PC-9 (cell line): Measurements from ENCODE around the gene EXD3. TPM values are rescaled to one million over a fixed set of nuclear protein-coding genes. Genes with fewer than 3 reads are reported as not detected.

Experiments
- BruUV-seq: library from RNA; stranded (reverse); fragments of 400-500 nt; replicated peaks from 2 replicates; lab custom pipeline; 2021; lab: Mats Ljungman, UMichigan
- CTCF ChIA-PET: fragments of 300-600 bp; sonication (Branson Sonifier 250); formaldehyde crosslinking; loops from one replicate; lab custom pipeline; 2022; ENCODE audit warnings: antibody characterized with exemption; lab: Charles Lee
- POLR2A ChIA-PET: fragments of 300-600 bp; sonication (Branson Sonifier 250); formaldehyde crosslinking; loops from one replicate; lab custom pipeline; 2022; ENCODE audit warnings: antibody characterized with exemption; ENCODE audit not compliant: unreplicated experiment; lab: Charles Lee
- DNase-seq, 2 experiments: peaks; one replicate each; pipeline versions ENCODE4 v3.0.0 to v3.0.0-alpha.2; 2015 to 2022; ENCODE audit warnings: mixed read lengths in 1 of 2
- H2AFZ ChIP-seq: fragments of 200-600 bp; sonication (generic); 2 replicates; pipeline ENCODE4 v1.8.1; 2017; ENCODE audit warnings: antibody characterized with exemption
- H3F3A ChIP-seq: fragments of 200-600 bp; sonication (generic); 2 replicates; pipeline ENCODE4 v1.8.1; 2017; ENCODE audit warnings: antibody characterized with exemption, mild to moderate bottlenecking, low read depth; ENCODE audit not compliant: insufficient read depth
- H3K27ac ChIP-seq: fragments of 200-600 bp; sonication (generic); 2 replicates; pipeline ENCODE4 v1.6.1; 2016; ENCODE audit warnings: mixed run types
- H3K27me3 ChIP-seq: fragments of 200-600 bp; sonication (generic); 2 replicates; pipeline ENCODE4 v1.6.1; 2016; ENCODE audit warnings: low read depth, mixed run types; ENCODE audit not compliant: insufficient read depth
- H3K36me3 ChIP-seq: fragments of 200-600 bp; sonication (generic); 2 replicates; pipeline ENCODE4 v1.6.1; 2016; ENCODE audit warnings: low read depth, mixed run types
- H3K4me1 ChIP-seq: fragments of 200-600 bp; sonication (generic); replicated peaks from 2 replicates; pipeline ENCODE4 v1.6.1; 2016; ENCODE audit warnings: mixed run types; ENCODE audit not compliant: insufficient read depth
- H3K4me2 ChIP-seq: fragments of 200-600 bp; sonication (generic); 2 replicates; pipeline ENCODE4 v1.6.1; 2017; ENCODE audit warnings: mixed run types
- H3K4me3 ChIP-seq: fragments of 200-600 bp; sonication (generic); 2 replicates; pipeline ENCODE4 v1.6.1; 2016; ENCODE audit warnings: mixed run types
- H3K79me2 ChIP-seq: fragments of 200-600 bp; sonication (generic); 2 replicates; pipeline ENCODE4 v1.6.1; 2017; ENCODE audit warnings: low read depth, mixed run types
- H3K9me2 ChIP-seq: fragments of 200-600 bp; sonication (generic); 2 replicates; pipeline ENCODE4 v1.8.1; 2017; ENCODE audit warnings: mild to moderate bottlenecking; ENCODE audit not compliant: insufficient read depth
- H3K9me3 ChIP-seq: fragments of 200-600 bp; sonication (generic); 2 replicates; pipeline ENCODE4 v1.8.1; 2016; ENCODE audit warnings: low read depth; ENCODE audit not compliant: insufficient read depth
- H4K20me1 ChIP-seq: fragments of 200-600 bp; sonication (generic); 2 replicates; pipeline ENCODE4 v1.8.1; 2017; ENCODE audit not compliant: insufficient read depth
- EZH2 ChIP-seq: fragments of 200-600 bp; sonication (generic); IDR thresholded peaks from 2 replicates; pipeline ENCODE4 v1.8.0; 2017; ENCODE audit warnings: antibody characterized with exemption, low read depth
- intact Hi-C: fragments of 100-400 bp; cut with micrococcal nuclease; formaldehyde crosslinking; loops from one replicate; pipeline ENCODE4 v1.10.0; 2022; ENCODE audit not compliant: unreplicated experiment
- total RNA-seq: library from RNA; stranded (reverse); gene quantifications from 2 replicates; pipeline ENCODE4 v1.2.3, GENCODE V29; 2021
- TF ChIP-seq, protein P1 (sequence below): fragments of 200-600 bp; sonication (generic); conservative IDR thresholded peaks from 2 replicates; pipeline ENCODE4 v1.6.1; 2017; ENCODE audit warnings: mixed run types, antibody characterized with exemption, mild to moderate bottlenecking, moderate library complexity

EXD3 gene
- total RNA-seq, 1 experiment from 2014 or later = 23.7 TPM

DNA sequence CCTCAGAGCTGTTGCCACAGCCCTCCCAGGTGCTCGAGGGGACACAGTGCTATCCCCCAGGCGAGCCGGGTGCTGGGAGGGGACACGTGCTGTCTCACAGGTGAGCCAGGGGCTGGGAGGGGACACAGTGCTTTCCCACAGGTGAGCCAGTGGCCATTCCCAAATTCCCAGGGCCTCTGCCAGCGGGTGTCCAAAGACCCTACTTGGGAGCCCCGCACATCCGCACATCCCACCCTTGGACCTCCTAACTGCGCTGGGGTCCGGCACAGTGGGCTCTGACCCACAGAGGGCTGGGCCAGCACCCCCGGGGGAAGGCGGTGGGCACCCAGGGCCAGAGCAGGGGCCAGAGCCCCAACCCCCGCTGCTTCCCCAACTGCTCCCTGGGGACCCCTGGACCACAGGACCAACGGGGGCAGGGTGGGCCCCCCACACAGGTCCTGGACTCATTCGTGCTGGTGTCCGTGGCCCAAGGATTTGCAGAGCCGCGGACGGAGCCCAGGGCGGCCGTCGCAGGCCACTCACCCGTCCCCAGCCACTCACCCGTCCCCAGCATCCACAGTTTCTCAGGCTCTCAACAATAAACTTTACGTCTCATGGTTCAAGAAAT, 17.9 kb downstream of the EXD3 start:
- Histone ChIP-seq H3K9me2 (no peaks in the 10 kb centered on the region), H3K36me3 (no peaks in the 10 kb centered on the region), H3F3A (peaks cover 4% of the 10 kb centered on the region; the same call in 1 of the 2 replicates), H3K9me3 (no peaks in the 10 kb centered on the region), H2AFZ (no peak overlapping the region), H3K79me2 (no peaks in the 10 kb centered on the region), H4K20me1 (no peaks in the 10 kb centered on the region), H3K27me3 (no peaks in the 10 kb centered on the region), H3K27ac (no peak overlapping the region), H3K4me1 (peaks cover 7% of the 10 kb centered on the region), H3K4me2 (0 out of 2 replicates have a peak overlapping the region, but pooled peaks have one; percentile 2), H3K4me3 (no peak overlapping the region)
- no TSS peak for BruUV-seq
- ChIA-PET CTCF (no interaction called here), POLR2A (interaction anchor here (0.6 kb wide), 1 partner anchor 41 kb away, joined by 3 read pairs; no protein-coding TSS in a partner anchor)
- TF ChIP-seq EZH2 = no peak
- TF ChIP-seq, protein P1, sequence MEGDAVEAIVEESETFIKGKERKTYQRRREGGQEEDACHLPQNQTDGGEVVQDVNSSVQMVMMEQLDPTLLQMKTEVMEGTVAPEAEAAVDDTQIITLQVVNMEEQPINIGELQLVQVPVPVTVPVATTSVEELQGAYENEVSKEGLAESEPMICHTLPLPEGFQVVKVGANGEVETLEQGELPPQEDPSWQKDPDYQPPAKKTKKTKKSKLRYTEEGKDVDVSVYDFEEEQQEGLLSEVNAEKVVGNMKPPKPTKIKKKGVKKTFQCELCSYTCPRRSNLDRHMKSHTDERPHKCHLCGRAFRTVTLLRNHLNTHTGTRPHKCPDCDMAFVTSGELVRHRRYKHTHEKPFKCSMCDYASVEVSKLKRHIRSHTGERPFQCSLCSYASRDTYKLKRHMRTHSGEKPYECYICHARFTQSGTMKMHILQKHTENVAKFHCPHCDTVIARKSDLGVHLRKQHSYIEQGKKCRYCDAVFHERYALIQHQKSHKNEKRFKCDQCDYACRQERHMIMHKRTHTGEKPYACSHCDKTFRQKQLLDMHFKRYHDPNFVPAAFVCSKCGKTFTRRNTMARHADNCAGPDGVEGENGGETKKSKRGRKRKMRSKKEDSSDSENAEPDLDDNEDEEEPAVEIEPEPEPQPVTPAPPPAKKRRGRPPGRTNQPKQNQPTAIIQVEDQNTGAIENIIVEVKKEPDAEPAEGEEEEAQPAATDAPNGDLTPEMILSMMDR = no peak
- intact Hi-C loops = no loop called here
- no peak for DNase-seq

DNA sequence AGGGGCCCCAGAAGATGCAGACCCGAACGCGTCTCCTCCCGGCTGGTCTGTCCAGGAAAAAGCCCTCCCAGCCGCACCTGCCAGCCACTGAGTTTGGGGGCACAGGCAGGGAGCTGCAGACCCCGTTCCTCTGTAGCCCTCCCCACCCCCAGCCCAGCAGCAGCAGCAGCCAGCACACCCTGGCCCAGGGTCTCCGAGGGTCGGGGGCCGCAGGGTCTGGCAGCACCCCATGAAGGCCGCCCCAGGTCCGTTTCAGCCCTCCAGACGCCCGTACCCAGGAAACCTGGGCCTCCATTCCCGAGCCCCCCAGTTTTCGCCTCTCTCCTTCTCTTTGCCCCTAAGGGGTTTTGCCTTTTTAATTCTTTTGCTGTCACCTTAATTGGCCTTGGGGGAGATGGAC, 19.7 kb downstream of the EXD3 start:
- no TSS peak for BruUV-seq

DNA sequence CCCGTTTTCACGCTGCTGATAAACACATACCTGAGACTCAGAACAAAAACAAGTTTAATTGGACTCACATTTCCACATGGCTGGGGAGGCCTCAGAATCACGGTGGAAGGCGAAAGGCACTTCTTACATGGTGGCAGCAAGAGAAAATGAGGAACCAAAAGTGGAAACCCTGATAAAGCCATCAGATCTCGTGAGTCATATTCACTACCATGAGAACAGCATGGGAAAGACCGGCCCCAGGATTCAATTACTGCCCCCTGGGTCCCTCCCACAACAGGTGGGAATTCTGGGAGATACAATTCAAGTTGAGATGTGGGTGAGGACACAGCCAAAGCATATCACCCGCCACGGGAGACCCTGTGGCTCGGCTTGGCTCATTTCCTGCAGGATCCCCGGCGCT, 20.2 kb downstream of the EXD3 start:
- H3F3A ChIP-seq = peaks cover 4% of the 10 kb centered on the region; the same call in 1 of the 2 replicates
- ChIA-PET CTCF (no interaction called here), POLR2A (no interaction called here)
- no peaks in the 10 kb centered on the region for H3K36me3 ChIP-seq
- DNase-seq = no peak
- H4K20me1 ChIP-seq = no peaks in the 10 kb centered on the region
- intact Hi-C loops = no loop called here
- H3K27ac ChIP-seq = no peak overlapping the region
- no peaks in the 10 kb centered on the region for H3K27me3 ChIP-seq
- no peak overlapping the region for H3K4me2 ChIP-seq
- no peaks in the 10 kb centered on the region for H3K9me2 ChIP-seq
- BruUV-seq = no TSS peak
- H2AFZ ChIP-seq = no peak overlapping the region
- peaks cover 7% of the 10 kb centered on the region for H3K4me1 ChIP-seq
- TF ChIP-seq EZH2 = no peak
- TF ChIP-seq, protein P1 = no peak
- no peaks in the 10 kb centered on the region for H3K9me3 ChIP-seq
- no peak overlapping the region for H3K4me3 ChIP-seq
- H3K79me2 ChIP-seq = no peaks in the 10 kb centered on the region

More for the DNA sequence above, 19.7 kb downstream of the EXD3 start:
- H3K9me2 ChIP-seq = no peaks in the 10 kb centered on the region
- ChIA-PET POLR2A (no interaction called here), CTCF (no interaction called here)
- no peak overlapping the region for H2AFZ ChIP-seq
- H3K4me3 ChIP-seq = no peak overlapping the region
- H3K36me3 ChIP-seq = no peaks in the 10 kb centered on the region
- no peaks in the 10 kb centered on the region for H3K9me3 ChIP-seq
- H3F3A ChIP-seq = peaks cover 4% of the 10 kb centered on the region; the same call in 1 of the 2 replicates
- TF ChIP-seq EZH2 = no peak
- TF ChIP-seq, protein P1 = no peak
- H3K27ac ChIP-seq = no peak overlapping the region
- DNase-seq = no peak
- H3K27me3 ChIP-seq = no peaks in the 10 kb centered on the region
- no peaks in the 10 kb centered on the region for H4K20me1 ChIP-seq
- H3K4me2 ChIP-seq = no peak overlapping the region
- no peaks in the 10 kb centered on the region for H3K79me2 ChIP-seq
- intact Hi-C loops = no loop called here
- H3K4me1 ChIP-seq = peaks cover 7% of the 10 kb centered on the region
